Spleen (tissue), 11 donors: ENCODE measurements around the gene FLNB. TPM values are rescaled to one million over a fixed set of nuclear protein-coding genes. Genes with fewer than 3 reads are reported as not detected.

ENCODE experiments used
- DNase-seq: peaks from one replicate; pipeline ENCODE4 v3.0.0-alpha.2; 2020
- H3K27ac ChIP-seq, 8 donors: fragments of 200-600 bp; sonication (generic) in 7 of 8; 1 replicate in 4 of 8; 2 replicates in 4 of 8; pipeline versions ENCODE4 v1.5.0 to v1.8.0; 2016 to 2021; ENCODE audit warnings: inconsistent platforms in 4 of 8, mild to moderate bottlenecking in 4 of 8, moderate library complexity in 1 of 8
- H3K27me3 ChIP-seq, 7 donors: fragments of 200-600 bp; sonication (generic) in 6 of 7; replicated peaks in 1 of 7; 1 replicate in 4 of 7; 2 replicates in 3 of 7; pipeline versions ENCODE4 v1.5.0 to v1.8.0; 2016 to 2021; ENCODE audit warnings: inconsistent platforms in 3 of 7, mild to moderate bottlenecking in 1 of 7
- H3K36me3 ChIP-seq, 6 donors: fragments of 200-600 bp; sonication (generic) in 5 of 6; 1 replicate in 4 of 6; 2 replicates in 2 of 6; pipeline versions ENCODE4 v1.5.0 to v1.8.0; 2016 to 2021; ENCODE audit warnings: inconsistent platforms in 2 of 6
- H3K4me1 ChIP-seq, 6 donors: fragments of 200-600 bp; sonication (generic) in 5 of 6; 1 replicate in 3 of 6; 2 replicates in 3 of 6; pipeline versions ENCODE4 v1.5.0 to v1.8.0; 2016 to 2021; ENCODE audit warnings: inconsistent platforms in 3 of 6
- H3K4me3 ChIP-seq, 8 donors: fragments of 200-600 bp; sonication (generic) in 7 of 8; 1 replicate in 4 of 8; 2 replicates in 4 of 8; pipeline versions ENCODE4 v1.5.0 to v1.8.0; 2016 to 2021; ENCODE audit warnings: inconsistent platforms in 4 of 8, mild to moderate bottlenecking in 4 of 8, moderate library complexity in 2 of 8
- H3K9me3 ChIP-seq, 8 donors: fragments of 200-600 bp; sonication (generic) in 7 of 8; 1 replicate in 4 of 8; 2 replicates in 4 of 8; pipeline versions ENCODE4 v1.5.0 to v1.8.0; 2016 to 2021; ENCODE audit warnings: inconsistent platforms in 4 of 8
- POLR2A ChIP-seq, 3 donors: fragments of 450-650 bp; IDR thresholded peaks; one replicate each; pipeline ENCODE4 v1.5.1; 2017; ENCODE audit warnings: antibody characterized with exemption in 3 of 3, mild to moderate bottlenecking in 1 of 3
- POLR2AphosphoS5 ChIP-seq, 3 donors: sonication (generic); formaldehyde crosslinking; IDR thresholded peaks; one replicate each; pipeline ENCODE4 v1.5.1; 2017; ENCODE audit warnings: antibody characterized with exemption in 3 of 3
- WGBS, 5 donors: extraction: QIAGEN DNeasy Blood & Tissue Kit in 3 of 5; methylation state at CpG; one replicate each; pipeline versions ENCODE4 v1.1.5 to v1.1.7; 2013 to 2018; 5-methylcytosine and 5-hydroxymethylcytosine counted together
- intact Hi-C: fragments of 100-400 bp; cut with DNase I; formaldehyde crosslinking; loops from one replicate; pipeline ENCODE4 v1.15.0; 2023; ENCODE audit warnings: low total_unique reads
- polyA plus RNA-seq, 3 donors: library from polyadenylated mRNA; stranded (reverse); fragments of 200-250 nt; gene quantifications; one replicate each; pipeline ENCODE4 v1.2.1, GENCODE V29; 2013
- total RNA-seq, 7 donors: library from RNA; depleted of rRNA in 3 of 7; stranded (reverse); fragments of >200 nt in 3 of 7; fragmentation: NEBNext Ultra II Directional in 4 of 7; extraction: Animal tissue kit (Norgen Biotek cat#: 25700) in 4 of 7; gene quantifications; one replicate each; pipeline versions ENCODE4 v1.1.0 to v1.2.1, GENCODE V29; 2016 to 2021
- TF ChIP-seq, protein P1 (sequence below), 11 experiments: fragments of 200-600 bp in 7 of 11; fragments of 450-650 bp in 4 of 11; sonication (generic) in 4 of 11; IDR thresholded peaks in 8 of 11; conservative IDR thresholded peaks in 3 of 11; 1 replicate in 7 of 11; 2 replicates in 4 of 11; pipeline versions ENCODE4 v1.4.0 to v1.8.0; 2016 to 2021; ENCODE audit warnings: antibody characterized with exemption in 11 of 11, inconsistent platforms in 4 of 11, mild to moderate bottlenecking in 1 of 11
- donor health status: healthy with polysubstance abuse.
- donor health status: DM: no; HTN: no; CAD: no; lungs with moderate emphysema.
- donor health status: DM: no; HTN: no; CAD: no.
- donor health status: Bipolar disorder and iron deficiency.
- donor health status: healthy.
- donor health status: DM: no; HTN: no; CAD: no.
- donor health status: DM: yes; HTN: yes; CAD: no.

Gene FLNB
- total and polyA plus RNA-seq, 10 donors, result 38.9 to 163 (median 96.7) TPM

GRCh38 chr3:58064923-58065638 lies 56.9 kb downstream of the FLNB start:
- peaks cover 0 to 30% (median 8%) of the 10 kb centered on the region in 6 donors for H3K4me1 ChIP-seq
- no peak for DNase-seq
- TF ChIP-seq, protein P1, sequence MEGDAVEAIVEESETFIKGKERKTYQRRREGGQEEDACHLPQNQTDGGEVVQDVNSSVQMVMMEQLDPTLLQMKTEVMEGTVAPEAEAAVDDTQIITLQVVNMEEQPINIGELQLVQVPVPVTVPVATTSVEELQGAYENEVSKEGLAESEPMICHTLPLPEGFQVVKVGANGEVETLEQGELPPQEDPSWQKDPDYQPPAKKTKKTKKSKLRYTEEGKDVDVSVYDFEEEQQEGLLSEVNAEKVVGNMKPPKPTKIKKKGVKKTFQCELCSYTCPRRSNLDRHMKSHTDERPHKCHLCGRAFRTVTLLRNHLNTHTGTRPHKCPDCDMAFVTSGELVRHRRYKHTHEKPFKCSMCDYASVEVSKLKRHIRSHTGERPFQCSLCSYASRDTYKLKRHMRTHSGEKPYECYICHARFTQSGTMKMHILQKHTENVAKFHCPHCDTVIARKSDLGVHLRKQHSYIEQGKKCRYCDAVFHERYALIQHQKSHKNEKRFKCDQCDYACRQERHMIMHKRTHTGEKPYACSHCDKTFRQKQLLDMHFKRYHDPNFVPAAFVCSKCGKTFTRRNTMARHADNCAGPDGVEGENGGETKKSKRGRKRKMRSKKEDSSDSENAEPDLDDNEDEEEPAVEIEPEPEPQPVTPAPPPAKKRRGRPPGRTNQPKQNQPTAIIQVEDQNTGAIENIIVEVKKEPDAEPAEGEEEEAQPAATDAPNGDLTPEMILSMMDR (IDR thresholded peaks at IDR 0.05 in 8 of 11, conservative IDR thresholded peaks at IDR 0.05 in 3 of 11), result no peak
- no peak for TF ChIP-seq POLR2A (IDR thresholded peaks at IDR 0.05)
- no peak for TF ChIP-seq POLR2AphosphoS5 (IDR thresholded peaks at IDR 0.05)
- H3K9me3 ChIP-seq, result no peaks in the 10 kb centered on the region
- H3K27ac ChIP-seq, result no peak overlapping the region
- H3K4me3 ChIP-seq, result no peak overlapping the region
- intact Hi-C loops, result no loop called here
- 92 to 94% (median 93%) methylated on average over 10 of the region's 10 CpGs for WGBS, 5 donors
- no peaks in the 10 kb centered on the region for H3K27me3 ChIP-seq
- H3K36me3 ChIP-seq, result no peaks in the 10 kb centered on the region

DNA sequence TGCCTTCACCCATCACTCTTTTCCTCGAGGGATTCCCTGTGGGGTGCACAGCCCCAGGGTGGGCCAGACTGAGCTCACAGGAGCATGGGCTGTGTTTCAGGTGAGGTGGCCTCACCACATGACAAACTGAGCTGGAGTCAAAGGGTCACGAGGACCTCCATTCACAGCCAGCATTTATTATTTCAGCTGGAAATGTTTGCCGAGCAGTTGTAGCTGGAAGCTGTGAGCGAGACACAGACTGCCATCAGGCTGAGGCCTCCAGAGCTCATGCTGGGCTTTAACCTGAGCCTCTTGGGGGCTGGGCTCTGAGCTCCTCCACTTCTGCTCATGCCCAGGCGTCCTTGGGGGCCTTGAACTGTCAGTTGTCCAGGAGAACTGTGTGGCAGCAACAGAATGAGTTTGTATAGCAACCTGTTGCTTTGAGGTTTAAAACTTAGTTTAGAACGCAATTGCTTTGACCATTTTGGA lies 57.5 kb downstream of the FLNB start:
- intact Hi-C loops, result no loop called here
- WGBS, 5 donors, result 80 to 91% (median 85%) methylated on average over 6 of the region's 6 CpGs
- no peak for DNase-seq
- H3K27me3 ChIP-seq, result no peaks in the 10 kb centered on the region
- H3K36me3 ChIP-seq, result no peaks in the 10 kb centered on the region
- H3K4me1 ChIP-seq, result peaks cover 0 to 27% (median 5%) of the 10 kb centered on the region in 6 donors
- no peak overlapping the region for H3K4me3 ChIP-seq
- TF ChIP-seq, protein P1 (IDR thresholded peaks at IDR 0.05 in 8 of 11, conservative IDR thresholded peaks at IDR 0.05 in 3 of 11), result no peak
- TF ChIP-seq POLR2A (IDR thresholded peaks at IDR 0.05) (no peak), POLR2AphosphoS5 (IDR thresholded peaks at IDR 0.05) (no peak)
- H3K9me3 ChIP-seq, result no peaks in the 10 kb centered on the region
- H3K27ac ChIP-seq, result no peak overlapping the region

DNA sequence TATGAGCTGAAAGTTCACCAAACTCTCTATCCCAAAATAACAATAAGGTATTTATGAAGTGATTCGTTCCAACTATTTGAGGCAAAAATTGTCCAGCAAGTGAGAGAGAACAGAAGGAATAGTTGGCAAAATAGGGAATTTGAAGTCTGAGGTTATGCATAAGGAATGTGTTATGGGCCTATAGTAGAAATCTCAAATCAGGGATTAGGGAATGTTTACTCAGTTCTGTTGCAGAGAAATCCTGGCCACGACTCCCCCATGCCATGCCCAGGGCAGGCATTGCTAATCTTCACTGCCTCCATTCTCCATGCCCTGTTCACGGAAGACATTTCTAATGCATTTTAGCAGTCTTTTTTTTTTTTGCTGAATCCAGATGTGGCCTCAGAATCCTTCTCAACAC lies 58.6 kb downstream of the FLNB start:
- WGBS, 5 donors, result 65 to 86% (median 75%) methylated on average over 3 of the region's 3 CpGs
- intact Hi-C loops, result no loop called here
- TF ChIP-seq, protein P1 (IDR thresholded peaks at IDR 0.05 in 8 of 11, conservative IDR thresholded peaks at IDR 0.05 in 3 of 11), result no peak
- TF ChIP-seq POLR2AphosphoS5 (IDR thresholded peaks at IDR 0.05) (no peak), POLR2A (IDR thresholded peaks at IDR 0.05) (no peak)
- H3K4me1 ChIP-seq, result peaks cover 0 to 25% (median 5%) of the 10 kb centered on the region in 6 donors
- H3K9me3 ChIP-seq, result no peaks in the 10 kb centered on the region
- H3K27me3 ChIP-seq, result no peaks in the 10 kb centered on the region
- no peak overlapping the region for H3K27ac ChIP-seq
- no peak for DNase-seq
- no peaks in the 10 kb centered on the region for H3K36me3 ChIP-seq
- no peak overlapping the region for H3K4me3 ChIP-seq

- Histone ChIP-seq H3K4me1 (peaks cover 0 to 22% (median 10%) of the 10 kb centered on the region in 6 donors), H3K27ac (no peak overlapping the region)
These were observed 60.0 kb downstream of the FLNB start for GRCh38 chr3:58068122-58068809.

More at GRCh38 chr3:58068122-58068809, 60.0 kb downstream of the FLNB start:
- Histone ChIP-seq H3K36me3 (no peaks in the 10 kb centered on the region), H3K9me3 (no peaks in the 10 kb centered on the region), H3K4me3 (no peak overlapping the region), H3K27me3 (no peaks in the 10 kb centered on the region)
- TF ChIP-seq, protein P1 (IDR thresholded peaks at IDR 0.05 in 8 of 11, conservative IDR thresholded peaks at IDR 0.05 in 3 of 11), result no peak
- TF ChIP-seq POLR2AphosphoS5 (IDR thresholded peaks at IDR 0.05), result no peak
- TF ChIP-seq POLR2A (IDR thresholded peaks at IDR 0.05), result no peak
- no peak for DNase-seq
- 81 to 96% (median 91%) methylated on average over 2 of the region's 2 CpGs for WGBS, 5 donors
- intact Hi-C loops, result no loop called here
